ENCODE measurements around the gene TM2D3. TPM values are rescaled to one million over a fixed set of nuclear protein-coding genes. Genes with fewer than 3 reads are reported as not detected.

Gene TM2D3
- total and polyA plus RNA-seq, 9 donors, result 46.0 to 76.9 (median 57.3) TPM

DNA sequence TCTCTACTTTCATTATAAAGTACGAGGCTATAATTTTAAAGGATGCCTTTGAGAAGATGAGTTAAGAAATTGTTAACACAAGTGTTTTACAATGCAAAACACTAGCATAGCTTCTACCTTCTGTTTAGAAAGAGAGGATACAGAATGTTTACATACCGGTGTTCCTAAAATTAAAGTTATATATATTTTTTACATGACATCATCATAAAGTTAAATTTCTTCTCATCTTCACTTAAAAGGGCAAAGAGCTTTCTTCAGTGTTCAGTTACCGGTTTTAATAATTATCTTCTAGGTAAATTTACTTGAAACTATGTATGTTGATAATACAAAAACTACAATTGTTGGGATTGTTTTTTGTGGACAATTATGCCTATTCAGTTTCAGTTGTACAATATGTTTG, 32.7 kb upstream of the TM2D3 start:
- Histone ChIP-seq H3K4me3 (no peak overlapping the region), H3K4me1 (ENCODE audit: insufficient read depth) (no peaks in the 10 kb centered on the region), H3K27me3 (no peaks in the 10 kb centered on the region), H3K27ac (no peak overlapping the region), H3K9me3 (no peaks in the 10 kb centered on the region), H3K36me3 (no peaks in the 10 kb centered on the region)
- DNase-seq, result no peak
- WGBS, 3 donors, result 93 to 96% (median 95%) methylated on average over 3 of the region's 3 CpGs
- TF ChIP-seq POLR2A (IDR thresholded peaks at IDR 0.05) (no peak), EP300 (IDR thresholded peaks at IDR 0.05) (no peak)
- TF ChIP-seq, protein P1, sequence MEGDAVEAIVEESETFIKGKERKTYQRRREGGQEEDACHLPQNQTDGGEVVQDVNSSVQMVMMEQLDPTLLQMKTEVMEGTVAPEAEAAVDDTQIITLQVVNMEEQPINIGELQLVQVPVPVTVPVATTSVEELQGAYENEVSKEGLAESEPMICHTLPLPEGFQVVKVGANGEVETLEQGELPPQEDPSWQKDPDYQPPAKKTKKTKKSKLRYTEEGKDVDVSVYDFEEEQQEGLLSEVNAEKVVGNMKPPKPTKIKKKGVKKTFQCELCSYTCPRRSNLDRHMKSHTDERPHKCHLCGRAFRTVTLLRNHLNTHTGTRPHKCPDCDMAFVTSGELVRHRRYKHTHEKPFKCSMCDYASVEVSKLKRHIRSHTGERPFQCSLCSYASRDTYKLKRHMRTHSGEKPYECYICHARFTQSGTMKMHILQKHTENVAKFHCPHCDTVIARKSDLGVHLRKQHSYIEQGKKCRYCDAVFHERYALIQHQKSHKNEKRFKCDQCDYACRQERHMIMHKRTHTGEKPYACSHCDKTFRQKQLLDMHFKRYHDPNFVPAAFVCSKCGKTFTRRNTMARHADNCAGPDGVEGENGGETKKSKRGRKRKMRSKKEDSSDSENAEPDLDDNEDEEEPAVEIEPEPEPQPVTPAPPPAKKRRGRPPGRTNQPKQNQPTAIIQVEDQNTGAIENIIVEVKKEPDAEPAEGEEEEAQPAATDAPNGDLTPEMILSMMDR (IDR thresholded peaks at IDR 0.05), result no peak
- intact Hi-C loops (cut with DNase I), result no loop called here

DNA sequence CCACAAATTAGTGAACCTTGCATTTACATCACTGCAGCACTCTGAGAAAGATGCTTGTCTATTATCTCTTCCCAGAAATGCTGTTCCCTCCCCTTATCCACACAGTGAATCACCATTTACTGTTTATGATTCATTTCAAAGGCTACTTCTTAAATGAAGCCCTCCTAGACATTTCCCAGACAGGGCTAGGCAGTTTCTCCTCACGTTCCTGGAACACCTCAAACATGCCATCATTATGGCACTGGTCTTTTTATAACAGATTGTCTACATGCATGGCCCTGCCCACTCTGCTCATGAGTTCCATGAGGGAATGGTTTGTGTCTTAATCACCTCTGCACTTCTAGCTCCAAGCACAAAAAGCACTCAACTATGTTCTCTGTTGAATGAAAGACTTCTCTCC, 32.2 kb upstream of the TM2D3 start:
- Histone ChIP-seq H3K27me3 (no peaks in the 10 kb centered on the region), H3K36me3 (no peaks in the 10 kb centered on the region), H3K27ac (no peak overlapping the region), H3K4me3 (no peak overlapping the region), H3K9me3 (no peaks in the 10 kb centered on the region), H3K4me1 (ENCODE audit: insufficient read depth) (no peaks in the 10 kb centered on the region)
- no peak for DNase-seq
- intact Hi-C loops (cut with DNase I), result no loop called here
- TF ChIP-seq, protein P1 (IDR thresholded peaks at IDR 0.05), result no peak
- TF ChIP-seq EP300 (IDR thresholded peaks at IDR 0.05) (no peak), POLR2A (IDR thresholded peaks at IDR 0.05) (no peak)
- 50 to 88% (median 67%) methylated on average over 1 of the region's 1 CpG for WGBS, 3 donors

- intact Hi-C loops (cut with DNase I), result no loop called here
Observed at GRCh38 chr15:101679806-101680205, 27.6 kb upstream of the TM2D3 start.

GRCh38 chr15:101676921-101677329, 24.7 kb upstream of the TM2D3 start:
- 35 to 62% (median 57%) methylated on average over 4 of the region's 4 CpGs for WGBS, 3 donors
- intact Hi-C loops (cut with DNase I), result no loop called here
- Histone ChIP-seq H3K27me3 (no peaks in the 10 kb centered on the region), H3K4me1 (ENCODE audit: insufficient read depth) (no peaks in the 10 kb centered on the region), H3K9me3 (no peaks in the 10 kb centered on the region), H3K36me3 (no peaks in the 10 kb centered on the region), H3K4me3 (no peak overlapping the region), H3K27ac (no peak overlapping the region)
- TF ChIP-seq, protein P1 (IDR thresholded peaks at IDR 0.05), result no peak
- no peak for TF ChIP-seq EP300 (IDR thresholded peaks at IDR 0.05)
- TF ChIP-seq POLR2A (IDR thresholded peaks at IDR 0.05), result no peak
- DNase-seq, result no peak

More at GRCh38 chr15:101679806-101680205, 27.6 kb upstream of the TM2D3 start:
- Histone ChIP-seq H3K4me3 (no peak overlapping the region), H3K9me3 (no peaks in the 10 kb centered on the region), H3K27ac (no peak overlapping the region), H3K4me1 (ENCODE audit: insufficient read depth) (no peaks in the 10 kb centered on the region), H3K27me3 (no peaks in the 10 kb centered on the region), H3K36me3 (no peaks in the 10 kb centered on the region)
- no peak for TF ChIP-seq POLR2A (IDR thresholded peaks at IDR 0.05)
- TF ChIP-seq, protein P1 (IDR thresholded peaks at IDR 0.05), result no peak
- no peak for TF ChIP-seq EP300 (IDR thresholded peaks at IDR 0.05)
- DNase-seq, result no peak
- 62 to 73% (median 67%) methylated on average over 2 of the region's 2 CpGs for WGBS, 3 donors

All from ovary (tissue), 9 donors.